ENCODE measurements around the gene LPIN1. TPM values are rescaled to one million over a fixed set of nuclear protein-coding genes. Genes with fewer than 3 reads are reported as not detected.

LPIN1 gene, protein sequence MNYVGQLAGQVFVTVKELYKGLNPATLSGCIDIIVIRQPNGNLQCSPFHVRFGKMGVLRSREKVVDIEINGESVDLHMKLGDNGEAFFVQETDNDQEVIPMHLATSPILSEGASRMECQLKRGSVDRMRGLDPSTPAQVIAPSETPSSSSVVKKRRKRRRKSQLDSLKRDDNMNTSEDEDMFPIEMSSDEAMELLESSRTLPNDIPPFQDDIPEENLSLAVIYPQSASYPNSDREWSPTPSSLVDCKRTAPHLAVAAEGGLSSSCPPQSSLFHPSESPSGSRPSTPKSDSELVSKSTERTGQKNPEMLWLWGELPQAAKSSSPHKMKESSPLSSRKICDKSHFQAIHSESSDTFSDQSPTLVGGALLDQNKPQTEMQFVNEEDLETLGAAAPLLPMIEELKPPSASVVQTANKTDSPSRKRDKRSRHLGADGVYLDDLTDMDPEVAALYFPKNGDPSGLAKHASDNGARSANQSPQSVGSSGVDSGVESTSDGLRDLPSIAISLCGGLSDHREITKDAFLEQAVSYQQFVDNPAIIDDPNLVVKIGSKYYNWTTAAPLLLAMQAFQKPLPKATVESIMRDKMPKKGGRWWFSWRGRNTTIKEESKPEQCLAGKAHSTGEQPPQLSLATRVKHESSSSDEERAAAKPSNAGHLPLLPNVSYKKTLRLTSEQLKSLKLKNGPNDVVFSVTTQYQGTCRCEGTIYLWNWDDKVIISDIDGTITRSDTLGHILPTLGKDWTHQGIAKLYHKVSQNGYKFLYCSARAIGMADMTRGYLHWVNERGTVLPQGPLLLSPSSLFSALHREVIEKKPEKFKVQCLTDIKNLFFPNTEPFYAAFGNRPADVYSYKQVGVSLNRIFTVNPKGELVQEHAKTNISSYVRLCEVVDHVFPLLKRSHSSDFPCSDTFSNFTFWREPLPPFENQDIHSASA
- total RNA-seq (2014; rRNA removed; shearing (Covaris generic)), result 22.6 and 25.0 TPM in 2 replicates

- peak; percentile 88 for DNase-seq (ENCODE audit: low read depth)
These were observed at the start of gene LPIN1 for GRCh38 chr2:11746376-11746806. LPIN1 (plus strand) TSS chr2:11746632; CDS start chr2:11765542, 18,910 bp downstream.

DNA sequence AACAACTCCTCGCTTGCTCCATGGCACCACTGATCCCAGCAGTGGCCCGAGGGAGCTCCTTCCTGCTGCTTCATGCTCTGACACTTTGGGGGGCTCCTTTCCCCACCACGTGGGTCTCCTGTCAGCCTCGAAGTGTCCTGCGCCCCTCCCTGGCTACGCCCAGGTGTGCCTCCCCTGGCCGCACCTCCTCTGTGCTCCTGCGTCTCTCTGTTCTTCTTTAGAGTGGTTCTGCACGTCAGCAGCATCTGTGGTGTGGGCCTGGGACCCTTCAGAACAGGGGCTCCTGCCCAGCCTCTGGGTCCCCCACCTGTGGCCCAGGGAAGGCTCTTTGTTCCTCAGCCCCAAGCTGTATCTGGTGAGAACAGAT, 49.7 kb upstream of the LPIN1 start:
- no peak for DNase-seq (ENCODE audit: low read depth)

- peak; percentile 100 for DNase-seq (ENCODE audit: low read depth)
These were observed 49.1 kb upstream of the LPIN1 start for GRCh38 chr2:11697103-11697871.

DNA sequence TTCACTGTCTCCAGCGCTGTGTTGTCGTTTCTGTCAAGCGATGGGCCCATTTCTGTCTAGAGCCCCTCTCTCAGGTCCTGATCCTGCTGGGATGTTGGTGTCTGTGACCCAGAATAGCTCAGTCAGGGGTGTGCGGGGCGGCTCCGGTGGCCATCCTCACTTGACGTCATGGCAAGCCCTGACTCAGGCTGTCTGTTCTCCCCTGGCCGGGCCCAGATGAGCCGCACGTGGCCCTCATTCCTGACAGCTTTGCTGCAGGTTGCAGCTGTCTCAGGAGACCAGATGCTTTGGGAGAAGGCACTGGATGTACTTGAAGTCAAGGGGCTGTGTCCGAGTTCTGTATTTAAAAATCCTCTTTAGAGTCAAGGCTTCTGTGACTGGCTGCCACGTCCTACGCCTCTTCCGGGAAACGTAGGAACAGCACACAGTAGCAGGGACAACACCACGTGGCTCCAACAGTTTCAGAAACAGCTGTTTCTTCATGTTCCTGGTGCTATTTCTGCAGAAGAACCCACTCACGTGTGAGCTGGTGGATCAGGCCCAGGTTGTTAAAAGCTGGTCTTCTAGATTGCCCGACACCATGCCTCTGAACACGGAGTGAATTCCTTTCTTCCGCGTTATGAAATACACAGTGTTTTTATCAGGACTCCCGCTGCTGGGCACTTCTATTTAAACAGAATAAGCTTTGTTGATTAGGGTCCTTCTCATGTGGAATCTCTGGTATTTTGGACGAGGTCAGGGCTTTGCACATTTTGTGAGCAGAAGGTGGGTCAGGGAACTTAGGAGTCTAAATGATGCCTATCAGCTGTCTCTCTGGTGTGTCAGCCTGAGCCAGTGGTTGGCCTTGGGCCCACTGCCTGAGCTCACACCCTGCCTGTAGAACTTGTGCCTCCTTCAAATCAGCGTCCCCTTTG, 48.2 kb upstream of the LPIN1 start:
- DNase-seq (ENCODE audit: low read depth), result peak; percentile 91

- DNase-seq (ENCODE audit: low read depth), result no peak
These were observed 46.5 kb upstream of the LPIN1 start for GRCh38 chr2:11699686-11700670.

DNA sequence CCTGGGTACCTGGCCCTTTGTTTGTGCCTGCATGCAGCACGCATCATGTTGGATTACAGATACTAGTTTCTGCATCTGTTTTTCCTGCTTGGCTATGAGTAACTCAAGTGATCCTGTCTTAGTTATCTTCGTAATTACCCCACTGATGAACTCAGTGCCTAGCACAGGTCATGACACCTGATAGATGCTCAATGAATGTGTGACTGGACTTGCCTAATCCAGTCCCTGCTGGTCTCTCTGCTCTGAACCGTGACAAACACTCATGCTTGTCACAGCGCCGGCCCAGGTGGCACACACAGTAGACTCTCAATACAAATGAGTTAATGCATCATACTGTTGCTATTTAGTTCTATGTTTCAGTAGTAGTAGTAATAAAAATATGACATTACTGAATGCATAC, 45.2 kb upstream of the LPIN1 start:
- no peak for DNase-seq (ENCODE audit: low read depth)

DNA sequence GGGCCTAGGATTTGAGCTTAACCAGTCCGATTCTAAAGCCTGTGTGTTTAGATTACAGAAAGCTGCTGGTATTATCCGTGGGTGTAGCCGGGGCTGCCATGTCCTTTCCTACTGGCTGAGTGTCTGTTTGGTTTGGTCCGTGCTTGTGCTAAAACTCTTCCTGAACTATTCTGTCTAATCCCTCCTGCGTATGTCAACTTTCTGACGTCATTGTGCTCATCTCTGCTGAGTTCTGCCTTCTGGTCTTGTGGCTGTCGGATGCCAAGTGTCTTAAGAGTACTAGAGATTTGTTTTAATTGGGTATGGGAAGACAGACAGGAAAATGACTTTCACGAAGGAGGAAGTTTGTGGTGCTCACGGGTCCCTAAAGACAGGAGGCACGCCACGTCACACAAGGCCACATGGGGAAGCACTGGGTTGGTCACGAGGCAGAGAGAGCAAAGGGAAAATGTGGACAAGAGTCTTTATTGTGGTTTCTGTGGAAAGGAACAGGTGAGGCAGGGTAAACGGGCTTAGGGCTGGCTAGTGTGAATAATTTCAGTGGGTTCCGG, 44.6 kb upstream of the LPIN1 start:
- DNase-seq (ENCODE audit: low read depth), result no peak

GRCh38 chr2:11702946-11703345, 43.5 kb upstream of the LPIN1 start:
- no peak for DNase-seq (ENCODE audit: low read depth)

GRCh38 chr2:11703700-11704099, 42.7 kb upstream of the LPIN1 start:
- no peak for DNase-seq (ENCODE audit: low read depth)

DNA sequence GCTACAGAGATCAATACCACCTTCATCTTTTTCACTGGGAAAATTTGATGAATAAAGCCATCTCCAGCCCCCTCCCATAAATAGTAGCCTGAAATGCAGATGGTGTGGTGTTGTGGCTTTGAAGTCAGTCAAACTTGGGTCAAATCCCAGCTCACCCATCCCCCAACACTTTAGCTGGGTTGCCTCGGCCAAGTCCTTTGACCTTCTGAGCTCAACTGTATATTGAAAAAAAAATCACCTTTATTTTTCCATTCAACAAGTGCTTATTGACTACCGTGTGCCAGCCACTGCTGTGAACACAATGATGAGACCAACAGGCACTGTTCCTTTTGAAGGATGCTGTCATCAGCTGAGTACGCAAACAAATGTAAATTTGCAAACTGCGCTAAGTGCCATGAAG, 41.4 kb upstream of the LPIN1 start:
- no peak for DNase-seq (ENCODE audit: low read depth)

DNA sequence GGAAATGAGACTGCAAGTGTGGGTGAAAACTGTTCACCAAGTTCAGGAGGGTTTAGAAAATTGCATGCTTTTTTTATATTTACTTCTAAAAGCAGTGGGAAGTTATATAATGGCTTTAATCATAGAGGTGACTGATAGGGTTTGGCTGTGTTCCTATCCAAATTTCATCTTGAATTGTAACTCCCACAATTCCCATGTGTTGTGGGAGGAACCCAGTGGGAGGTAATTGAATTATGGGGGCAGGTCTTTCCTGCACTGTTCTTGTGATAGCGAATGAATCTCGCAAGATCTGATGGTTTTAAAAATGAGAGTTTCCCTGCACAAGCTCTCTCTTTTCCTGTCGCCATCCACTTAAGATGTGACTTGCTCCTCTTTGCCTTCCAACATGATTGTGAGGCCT, 40.7 kb upstream of the LPIN1 start:
- no peak for DNase-seq (ENCODE audit: low read depth)

DNA sequence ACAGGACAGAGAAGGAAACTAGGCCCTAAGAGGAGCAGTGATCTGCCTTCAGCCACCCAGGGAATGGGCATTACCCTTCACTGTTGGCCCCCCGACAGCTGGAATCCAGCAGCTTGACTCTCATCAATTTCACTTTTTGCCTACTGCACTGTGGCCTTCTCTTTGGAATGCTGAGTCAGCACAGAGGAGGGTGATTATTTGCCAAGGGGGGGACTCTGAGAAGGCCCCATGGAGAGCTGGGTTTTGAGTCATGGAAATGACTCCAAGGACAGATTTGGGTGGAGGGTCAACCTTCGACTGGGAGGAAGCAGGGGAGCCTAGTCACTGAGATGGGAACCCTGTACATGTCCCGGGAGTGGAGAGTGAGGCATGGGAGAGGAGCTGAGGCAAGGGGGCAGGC, 38.3 kb upstream of the LPIN1 start:
- DNase-seq (ENCODE audit: low read depth), result no peak

DNA sequence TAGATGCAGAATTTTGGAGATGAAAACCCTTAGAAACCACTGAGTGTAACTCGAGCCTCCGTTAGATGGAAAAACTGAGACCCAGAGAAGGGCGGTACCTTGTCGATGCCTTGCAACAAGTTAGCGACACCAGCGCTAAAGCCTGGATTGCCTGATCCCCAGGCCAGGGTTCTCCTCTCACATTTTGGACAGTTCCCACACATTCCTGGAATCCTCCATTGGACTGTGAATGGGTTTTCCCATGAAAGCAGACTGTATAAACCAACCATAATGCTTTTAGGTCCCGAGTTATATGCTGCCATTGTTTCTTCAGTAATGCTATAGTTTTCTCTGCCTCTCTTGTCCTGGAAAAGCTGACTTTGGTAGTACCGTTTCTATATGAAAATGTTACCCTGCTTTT, 37.1 kb upstream of the LPIN1 start:
- no peak for DNase-seq (ENCODE audit: low read depth)

DNA sequence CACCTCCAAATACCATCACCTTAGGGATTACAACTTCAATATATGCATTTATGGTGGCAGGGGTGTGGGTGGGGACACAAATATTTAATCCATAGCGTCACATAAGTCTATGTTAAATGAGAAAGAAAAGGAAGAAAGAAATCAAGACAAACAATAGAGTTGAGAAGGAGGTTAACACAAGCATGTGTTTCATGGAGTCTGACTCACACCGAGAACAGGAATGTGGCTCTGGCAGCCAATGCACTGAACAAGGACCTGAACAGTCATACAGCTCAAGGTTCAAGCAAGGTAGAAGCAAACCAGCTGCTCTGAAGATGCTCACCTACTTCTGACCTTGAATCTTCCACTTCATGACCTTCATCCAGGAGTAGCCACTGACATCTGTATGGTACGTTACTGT, 36.2 kb upstream of the LPIN1 start:
- DNase-seq (ENCODE audit: low read depth), result peak; percentile 60

DNA sequence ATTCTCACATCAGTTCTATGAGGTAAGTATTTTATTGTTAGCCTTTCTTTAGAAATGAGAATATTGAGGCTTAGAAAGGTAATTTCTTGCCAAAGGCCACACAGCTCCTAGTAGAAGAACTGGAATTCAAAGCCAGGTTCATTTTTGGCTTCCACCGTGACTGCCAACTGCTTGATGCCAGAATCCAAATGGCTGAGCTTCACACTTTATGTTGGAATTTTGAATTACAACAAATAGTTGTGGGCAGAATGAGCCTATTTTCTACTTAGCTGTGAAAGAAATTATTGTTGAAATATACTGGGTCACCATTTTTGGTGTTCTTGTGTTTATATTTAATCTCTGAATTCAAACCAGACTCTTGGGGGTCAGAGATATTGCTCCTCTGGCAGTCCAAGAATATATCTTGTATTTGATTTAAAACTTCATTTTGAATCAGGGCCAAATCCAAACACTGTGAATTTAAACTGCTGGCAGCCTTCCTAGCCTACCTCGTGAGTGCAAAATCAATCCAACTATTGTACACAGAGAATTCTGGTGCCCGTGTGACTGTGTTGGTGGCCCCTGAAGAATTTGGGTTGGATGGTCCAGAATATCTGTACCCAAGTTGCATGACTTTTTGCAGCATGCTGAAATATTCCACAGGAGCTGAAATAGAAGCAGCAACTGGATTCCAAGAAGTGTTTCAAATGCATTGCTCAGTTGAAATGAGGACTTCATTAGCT, 35.6 kb upstream of the LPIN1 start:
- no peak for DNase-seq (ENCODE audit: low read depth)

- DNase-seq (ENCODE audit: low read depth), result no peak
These were observed 35.1 kb upstream of the LPIN1 start for GRCh38 chr2:11711354-11711716.

- no peak for DNase-seq (ENCODE audit: low read depth)
These were observed 34.7 kb upstream of the LPIN1 start for GRCh38 chr2:11711751-11712150.

- DNase-seq (ENCODE audit: low read depth), result no peak
These were observed 33.6 kb upstream of the LPIN1 start for GRCh38 chr2:11712866-11713265.

DNA sequence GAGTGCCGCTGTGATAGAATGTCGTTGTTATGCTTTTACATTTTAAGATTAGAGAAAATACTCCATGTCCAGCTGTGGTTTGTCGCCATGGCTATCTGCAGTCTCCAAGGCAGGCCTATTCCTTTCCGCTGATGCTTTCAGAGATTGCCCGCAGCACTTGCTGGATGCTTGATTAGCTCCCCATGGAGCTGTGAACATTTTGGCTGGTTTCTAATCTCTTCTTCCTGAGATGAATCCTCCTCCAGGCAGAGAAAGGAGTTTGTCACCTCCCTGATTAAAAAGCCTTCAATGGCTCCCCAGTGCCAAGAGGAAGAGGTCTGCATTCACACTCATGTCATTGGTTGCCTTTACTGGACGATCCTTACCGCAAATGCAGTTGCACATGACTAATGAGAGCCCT, 32.6 kb upstream of the LPIN1 start:
- DNase-seq (ENCODE audit: low read depth), result no peak

Measured in RPMI7951 (cell line).